HG02571 (cell line): ENCODE results near the gene GAP43.

Source experiments
- ATAC-seq: cut with Tn5 transposase; IDR thresholded peaks from one replicate; pipeline ENCODE4 v1.9.1; 2021; ENCODE audit warnings: mild to moderate bottlenecking, moderate library complexity; ENCODE audit not compliant: unreplicated experiment

The GAP43 gene, protein sequence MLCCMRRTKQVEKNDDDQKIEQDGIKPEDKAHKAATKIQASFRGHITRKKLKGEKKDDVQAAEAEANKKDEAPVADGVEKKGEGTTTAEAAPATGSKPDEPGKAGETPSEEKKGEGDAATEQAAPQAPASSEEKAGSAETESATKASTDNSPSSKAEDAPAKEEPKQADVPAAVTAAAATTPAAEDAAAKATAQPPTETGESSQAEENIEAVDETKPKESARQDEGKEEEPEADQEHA

DNA sequence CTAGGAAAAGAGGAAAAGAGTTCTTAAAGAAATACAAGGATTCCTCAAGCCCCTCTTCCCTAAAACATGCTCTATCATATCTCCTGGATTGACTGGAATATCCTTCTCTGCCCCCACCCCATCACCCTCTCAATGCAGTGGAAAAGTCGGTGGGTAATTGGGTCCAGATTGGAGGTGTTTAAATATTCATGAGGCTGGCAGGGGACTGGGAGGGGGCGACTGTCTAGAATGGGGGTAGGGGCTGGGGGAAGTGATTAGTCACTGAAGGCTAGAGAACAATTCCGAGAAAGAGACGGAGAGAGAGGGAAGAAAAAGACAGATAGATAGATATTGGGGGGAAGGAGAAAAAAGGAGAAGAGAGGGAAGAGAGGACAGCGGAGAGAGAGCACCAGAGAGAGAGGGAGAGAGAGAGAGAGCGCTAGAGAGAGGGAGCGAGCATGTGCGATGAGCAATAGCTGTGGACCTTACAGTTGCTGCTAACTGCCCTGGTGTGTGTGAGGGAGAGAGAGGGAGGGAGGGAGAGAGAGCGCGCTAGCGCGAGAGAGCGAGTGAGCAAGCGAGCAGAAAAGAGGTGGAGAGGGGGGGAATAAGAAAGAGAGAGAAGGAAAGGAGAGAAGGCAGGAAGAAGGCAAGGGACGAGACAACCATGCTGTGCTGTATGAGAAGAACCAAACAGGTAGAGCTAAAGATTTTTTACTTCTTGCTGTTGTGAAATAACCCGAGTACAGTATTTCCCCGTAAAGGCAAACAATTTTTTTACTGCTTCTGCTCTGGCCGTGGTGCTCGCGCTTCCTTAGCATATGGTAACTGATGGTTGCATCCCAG is at the start of gene GAP43:
Gene GAP43, plus strand, starts transcription at position 467 of the 825 bp plus-strand sequence. Its CDS starts 180 bp downstream, at position 647.
- ATAC-seq = no peak

DNA sequence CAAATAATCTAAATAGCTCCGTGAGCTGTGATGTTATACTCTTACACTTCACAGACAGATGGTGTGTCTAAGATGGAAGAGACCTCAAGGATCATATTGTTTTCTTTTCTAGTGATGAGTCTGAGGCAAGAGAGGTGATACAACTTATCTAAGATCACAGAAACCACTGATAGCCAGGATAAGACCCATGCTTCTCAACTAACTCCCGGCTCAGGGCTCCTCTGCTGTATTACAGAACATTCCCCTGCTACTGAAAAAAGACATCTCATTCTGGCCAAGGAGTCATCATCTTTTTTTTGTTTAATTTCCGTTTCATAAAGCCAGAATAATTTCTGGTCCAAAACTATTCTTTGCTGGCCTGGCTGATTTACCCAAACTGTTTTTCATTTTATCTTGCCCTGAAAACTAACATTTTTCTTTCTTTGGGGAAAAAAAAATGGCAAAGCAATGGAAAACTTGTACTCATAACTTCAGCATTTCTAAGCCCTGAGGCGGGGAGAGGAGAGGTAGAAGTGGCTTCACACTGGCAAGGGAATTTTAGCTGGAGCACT is 46.9 kb upstream of the GAP43 start:
- ATAC-seq = no peak

DNA sequence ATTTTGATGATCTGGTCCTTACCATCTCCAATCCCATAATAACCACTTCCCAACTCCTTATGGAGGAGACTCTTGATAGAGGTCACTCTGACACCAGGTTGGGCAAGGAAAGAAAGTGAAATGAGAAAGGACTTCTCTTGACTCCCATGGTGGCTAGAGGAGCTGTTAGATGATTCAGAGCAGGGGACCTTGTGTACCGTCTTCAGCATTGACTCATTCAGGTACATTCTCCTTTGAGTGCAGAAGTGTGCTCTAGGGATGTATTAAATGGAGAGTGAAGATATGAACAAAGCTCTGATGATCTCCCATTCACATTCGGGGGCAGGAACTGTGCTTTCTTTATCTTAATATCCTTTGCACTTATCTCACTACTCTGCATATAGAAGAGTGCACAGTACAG is 46.3 kb upstream of the GAP43 start:
- no peak for ATAC-seq

DNA sequence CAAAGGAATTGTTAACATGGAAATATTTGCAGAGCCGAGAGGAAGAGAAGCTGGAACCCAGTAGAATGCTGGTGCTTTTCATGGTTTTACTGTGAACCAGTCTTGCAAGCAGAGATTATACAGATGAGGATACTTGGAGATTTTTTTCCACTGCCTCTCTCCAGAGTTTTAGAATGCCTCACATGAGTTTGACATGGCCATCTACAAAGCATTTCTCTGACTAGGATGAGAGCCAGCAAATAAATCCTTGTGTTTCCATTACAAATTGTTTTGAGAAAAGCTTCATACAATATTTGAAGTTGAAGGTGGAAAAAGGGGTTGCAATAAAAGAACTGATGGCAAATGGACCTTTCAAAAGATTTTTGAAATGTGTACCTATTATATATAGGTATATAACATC is 45.0 kb upstream of the GAP43 start:
- no peak for ATAC-seq

DNA sequence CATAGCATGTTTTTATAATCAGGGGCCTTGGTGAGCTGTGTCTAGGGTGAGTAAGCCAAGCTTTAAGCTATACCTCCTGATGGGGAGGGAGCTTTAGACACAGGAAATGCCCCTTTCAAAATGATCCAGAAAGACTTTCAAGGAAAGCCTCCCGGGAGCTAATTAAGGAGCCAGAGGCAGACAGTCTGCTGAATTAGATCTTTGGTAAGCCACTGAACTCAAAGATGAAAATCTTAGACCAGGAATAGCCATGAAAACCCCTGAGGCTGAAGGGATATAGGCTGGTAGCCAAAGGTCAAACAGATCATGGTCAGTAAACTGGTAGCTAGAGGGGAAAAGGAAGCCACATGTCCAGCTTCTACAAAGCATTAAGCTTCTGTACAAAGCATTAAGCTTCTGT is 42.7 kb upstream of the GAP43 start:
- no peak for ATAC-seq

DNA sequence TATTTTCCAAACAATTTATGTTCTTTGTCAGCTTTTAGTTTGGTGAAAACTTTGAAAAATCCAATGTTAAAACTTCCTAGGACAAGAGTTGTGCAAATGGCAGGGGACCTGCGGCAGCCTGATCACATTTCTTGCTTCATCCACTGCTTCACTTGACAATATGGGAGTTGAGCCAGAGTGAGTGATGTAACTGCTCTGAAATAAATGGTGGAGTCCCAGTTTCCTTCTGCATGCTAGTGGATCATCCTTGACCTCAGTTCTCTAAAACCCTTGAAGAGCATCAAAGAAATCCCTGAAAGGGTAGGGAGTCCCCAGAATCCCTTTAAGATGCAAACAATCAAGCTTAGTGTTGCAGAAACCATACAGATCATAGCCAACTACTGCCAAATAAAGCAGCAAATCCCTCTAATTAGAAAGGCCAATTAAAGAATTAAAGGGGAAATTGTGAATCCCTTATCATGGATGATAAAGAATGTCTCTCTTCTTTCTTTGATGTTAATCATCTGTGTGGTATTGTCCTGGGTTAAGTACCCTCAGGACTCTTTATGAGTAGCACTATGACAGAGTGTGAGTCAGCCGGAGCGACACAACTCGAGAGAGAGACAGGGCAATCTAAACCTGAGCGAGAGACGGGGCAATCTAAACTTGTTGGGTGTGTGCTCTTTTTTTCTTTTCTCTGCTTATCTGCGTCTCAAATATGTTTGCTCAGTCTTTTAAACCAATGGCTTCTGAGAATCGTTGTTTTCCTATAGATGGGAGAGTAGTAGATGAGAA is 41.8 kb upstream of the GAP43 start:
- ATAC-seq = no peak

DNA sequence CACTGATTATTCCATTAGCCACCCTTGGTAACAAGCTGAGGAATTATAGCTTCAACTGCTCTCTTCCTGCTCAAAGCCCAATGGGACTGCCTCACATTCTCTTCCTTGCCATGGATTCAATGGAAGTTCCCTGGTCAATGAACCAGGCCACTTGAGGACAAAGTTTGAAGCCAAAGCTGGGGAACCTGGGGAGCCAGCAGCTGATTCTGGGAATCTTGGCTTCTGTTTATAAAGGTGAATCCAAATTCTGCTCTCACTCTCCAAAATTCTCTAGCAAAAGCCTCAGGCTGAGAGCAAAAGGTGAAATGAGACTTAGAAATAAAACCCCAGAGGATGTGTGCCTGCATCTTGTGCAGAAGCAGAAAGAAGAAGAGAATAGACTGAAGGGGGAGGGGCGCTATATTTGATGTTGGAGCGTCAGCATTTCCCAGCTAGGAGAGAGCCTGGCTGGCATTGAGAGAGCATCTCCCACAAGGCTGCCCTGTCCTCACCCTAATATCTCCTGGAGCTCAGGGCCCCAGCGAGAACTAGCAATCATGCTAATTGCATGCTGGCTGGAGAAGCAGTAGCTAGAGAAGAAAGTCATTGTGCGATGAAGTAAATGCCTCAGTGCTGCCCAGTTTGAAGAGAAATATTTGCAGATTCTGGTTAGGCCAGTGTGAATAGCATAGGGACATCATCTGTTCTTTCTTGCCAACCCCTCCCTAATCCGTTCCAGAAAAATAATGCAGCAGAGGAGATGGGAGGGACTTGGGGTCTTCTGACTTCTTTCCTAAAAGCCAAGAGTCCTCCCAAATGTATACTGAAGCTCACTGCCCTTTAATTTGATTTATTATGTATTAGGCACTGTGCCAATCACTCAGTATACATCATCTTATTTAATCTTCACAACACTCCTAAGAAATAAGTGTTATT is 34.9 kb upstream of the GAP43 start:
- no peak for ATAC-seq

DNA sequence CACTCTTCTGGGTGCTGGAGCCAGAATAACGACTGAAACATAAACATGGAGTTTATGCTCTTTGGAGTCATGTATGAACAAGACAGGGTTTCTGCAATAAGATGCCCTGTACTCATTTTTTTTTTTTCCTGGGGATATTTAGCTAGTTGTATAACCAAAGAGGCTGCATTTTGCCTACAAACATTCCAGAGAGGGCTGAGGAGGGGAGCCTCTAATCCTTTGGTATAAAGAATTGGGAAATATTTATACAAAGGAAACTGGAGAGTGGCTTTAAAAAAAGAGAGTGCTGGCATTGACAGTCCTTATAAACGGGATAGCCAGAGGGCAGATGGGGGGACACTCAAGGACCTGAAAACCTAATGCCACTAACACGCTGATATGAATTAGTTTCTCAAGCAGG is 32.4 kb upstream of the GAP43 start:
- ATAC-seq = no peak

DNA sequence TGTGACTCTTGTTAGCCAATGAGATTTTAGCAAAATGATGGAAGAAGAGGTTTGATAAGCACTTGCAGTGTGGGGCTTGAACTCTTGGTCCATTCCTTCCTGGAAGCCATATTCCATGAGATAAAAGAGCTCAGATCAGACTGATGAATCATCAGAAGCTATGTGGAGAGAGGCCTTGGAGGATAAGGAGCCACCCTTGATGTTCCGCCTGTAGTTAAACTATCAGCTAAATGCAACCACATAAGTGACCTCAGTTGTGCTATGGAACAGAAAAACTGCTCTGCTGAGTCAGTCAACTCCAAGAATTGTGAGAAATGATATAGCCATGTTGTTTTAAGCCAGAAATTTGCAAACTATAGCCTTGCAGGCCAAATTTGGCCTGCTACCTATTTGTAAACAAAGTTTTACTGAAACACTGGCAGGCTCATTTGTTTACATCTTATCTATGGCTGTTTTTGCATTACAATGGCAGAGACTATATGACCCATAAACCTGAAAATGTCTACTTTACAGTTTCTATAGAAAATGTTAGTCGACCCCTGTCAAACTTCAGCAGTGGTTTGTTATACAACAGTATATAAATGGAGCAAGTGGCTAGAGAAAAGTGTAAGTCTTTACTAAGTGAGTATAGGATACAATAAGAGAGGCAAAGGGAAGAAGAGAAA is 27.6 kb upstream of the GAP43 start:
- ATAC-seq = no peak

DNA sequence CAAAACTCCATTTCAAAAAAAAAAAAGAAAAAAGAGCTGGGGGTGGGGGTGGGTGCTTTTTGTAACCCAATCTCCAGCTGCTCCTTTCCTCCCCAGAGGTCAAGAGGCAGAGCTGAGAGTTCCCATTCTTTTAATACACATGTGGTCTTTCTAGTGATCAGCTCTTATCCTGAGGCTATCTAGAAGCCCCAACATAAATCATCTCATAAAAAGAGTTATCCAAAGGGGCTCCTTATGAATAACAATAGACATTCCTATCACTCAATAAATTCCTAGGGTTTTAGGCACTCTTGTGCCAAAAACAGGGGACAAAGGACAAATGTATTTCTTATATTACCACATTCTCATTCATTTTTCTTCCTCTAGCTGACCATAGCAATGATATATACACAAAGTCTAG is 25.1 kb upstream of the GAP43 start:
- no peak for ATAC-seq

DNA sequence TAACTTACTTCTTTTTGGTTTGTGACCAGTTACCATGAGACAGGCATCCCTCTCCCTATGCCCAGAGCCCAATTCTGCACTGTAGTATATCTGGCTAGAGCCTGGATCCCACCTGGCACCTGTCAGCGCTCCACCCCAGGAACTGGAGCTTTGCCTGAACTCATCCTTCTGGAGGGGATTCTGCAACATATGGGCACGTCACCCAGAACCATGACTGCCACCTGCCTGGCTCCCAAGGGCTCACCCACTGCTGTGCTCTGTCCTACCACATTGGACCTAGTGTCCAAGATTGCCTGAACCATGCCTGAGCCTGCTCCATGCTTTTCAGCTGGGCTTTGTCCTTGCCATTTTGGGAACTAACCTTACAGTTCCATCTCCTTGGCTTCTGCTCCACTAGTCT is 21.1 kb upstream of the GAP43 start:
- ATAC-seq = no peak

DNA sequence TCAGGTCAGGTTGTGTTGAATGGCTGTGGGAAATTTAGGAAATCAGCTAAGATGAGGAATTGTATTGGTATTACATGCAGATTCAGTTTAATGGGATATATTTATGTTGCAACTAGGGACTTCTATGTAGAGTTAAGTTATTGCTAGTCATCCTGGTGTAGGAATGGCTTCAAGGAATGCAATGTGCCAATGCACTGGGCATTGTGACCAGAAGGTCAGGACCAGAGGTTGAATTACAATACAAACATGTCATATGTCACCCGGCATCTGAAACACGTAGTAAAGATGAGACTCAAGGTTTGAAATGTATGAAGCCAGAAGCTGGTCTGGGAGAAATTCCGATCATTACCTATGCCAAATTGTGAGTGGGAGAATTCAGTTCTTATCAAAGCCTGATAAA is 11.7 kb upstream of the GAP43 start:
- ATAC-seq = no peak

DNA sequence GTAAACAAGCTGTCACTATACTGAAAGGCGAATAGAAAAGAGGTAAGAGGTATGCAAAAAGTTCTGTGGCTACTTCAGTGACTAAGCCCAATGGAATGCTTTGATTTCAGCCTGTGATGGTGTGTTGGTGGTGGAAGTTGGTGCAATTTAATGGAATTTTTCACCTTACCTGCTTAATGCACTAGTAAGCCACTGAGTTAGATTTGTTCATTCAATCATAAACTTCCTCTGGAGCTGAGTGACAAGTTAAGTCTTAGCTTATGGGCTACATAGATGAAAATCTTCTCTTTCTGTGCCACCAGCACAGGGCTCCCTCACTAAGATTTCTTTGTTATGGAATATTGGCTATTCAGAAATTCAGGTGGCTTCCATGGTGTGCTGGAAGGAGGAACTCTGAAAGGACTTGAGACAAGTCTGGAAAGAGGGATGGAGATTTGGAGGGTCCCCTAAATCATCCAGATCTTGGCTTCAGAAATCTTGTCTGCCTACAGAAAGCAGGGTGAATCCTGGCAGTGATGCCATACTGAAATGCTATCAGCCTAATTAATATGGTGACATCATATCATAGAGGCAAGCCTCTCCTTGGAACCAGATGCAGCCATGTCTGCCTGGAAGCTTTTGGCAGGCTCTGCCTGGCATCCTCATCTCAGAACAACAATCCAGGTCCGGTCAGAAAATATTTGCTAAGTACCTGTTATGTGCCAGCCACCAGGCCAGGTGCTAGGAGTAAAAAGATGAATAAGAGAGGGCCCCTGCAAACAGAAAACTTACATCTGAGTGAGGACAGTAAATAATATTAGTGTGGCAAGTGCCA is 8.1 kb upstream of the GAP43 start:
- ATAC-seq = no peak

DNA sequence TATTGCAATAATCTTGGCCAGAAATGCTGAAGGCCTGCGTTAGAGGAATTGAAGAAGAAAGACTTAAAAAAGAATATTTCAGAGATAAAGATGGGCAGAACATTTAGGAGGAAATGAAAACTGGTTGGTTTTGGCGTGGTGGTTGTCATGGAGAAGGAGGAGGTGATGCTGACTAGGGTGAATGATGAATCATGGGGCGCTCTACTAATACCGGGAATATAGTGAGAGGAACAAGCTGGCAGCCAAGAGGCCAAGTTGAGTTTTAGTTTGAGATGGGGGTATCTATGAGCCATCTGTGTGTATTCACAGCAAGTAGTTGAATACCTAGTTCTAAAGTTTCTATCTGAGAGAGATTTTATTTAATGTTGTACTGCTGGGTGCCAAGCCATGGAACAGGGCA is 6.8 kb upstream of the GAP43 start:
- ATAC-seq = no peak

DNA sequence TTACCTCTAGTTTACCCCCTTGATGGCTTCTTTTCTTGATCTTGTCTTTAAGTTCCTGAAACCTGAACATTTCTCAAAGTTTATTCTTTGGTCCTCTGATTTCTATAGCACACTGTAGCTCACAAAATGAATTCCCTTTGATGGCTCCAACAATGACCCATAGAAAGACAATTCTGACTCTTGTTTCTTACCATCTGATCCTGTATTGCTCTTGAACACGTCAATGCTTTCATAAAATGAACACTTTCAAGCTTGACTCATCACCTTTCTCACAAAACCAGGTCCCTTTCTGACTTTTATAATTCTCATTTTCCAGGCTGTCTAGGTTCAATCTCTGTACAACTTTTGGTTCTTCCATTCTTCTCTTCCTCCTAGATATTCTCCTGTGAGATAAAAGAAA is 5.7 kb upstream of the GAP43 start:
- ATAC-seq = no peak

DNA sequence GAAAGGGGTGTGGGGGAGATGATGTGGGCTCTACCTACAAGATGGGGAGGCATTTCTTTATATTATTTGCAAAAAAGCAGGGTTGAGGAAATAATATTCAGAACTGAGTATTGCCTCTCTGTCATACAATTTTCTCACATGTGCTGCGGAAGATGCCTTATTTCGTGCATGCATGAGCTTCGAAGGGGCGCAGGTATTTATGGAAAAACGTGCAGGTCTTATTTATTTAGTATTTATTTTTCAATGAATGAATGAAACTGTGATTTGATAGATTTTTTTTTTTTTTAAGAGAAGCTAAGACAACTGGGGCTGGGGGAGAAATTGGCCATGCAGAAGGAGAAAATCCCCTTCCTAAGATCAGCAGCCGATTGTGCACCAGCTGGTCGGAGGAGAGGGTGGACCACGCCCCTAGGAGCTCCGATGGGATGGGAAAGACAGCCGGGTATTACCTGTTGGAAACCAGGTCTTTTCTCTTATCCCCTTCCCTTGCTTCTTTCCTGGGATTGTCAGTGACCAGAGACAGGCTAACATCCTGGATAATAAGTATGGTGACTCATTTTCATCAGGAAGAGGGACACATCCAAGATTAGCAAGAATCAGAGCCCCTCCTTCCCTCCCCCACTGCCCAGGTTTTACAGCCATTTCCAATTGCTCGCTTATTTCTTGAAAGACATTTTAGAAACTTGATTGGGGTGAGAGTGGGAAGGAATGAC is 875 bp downstream of the GAP43 start:
- no peak for ATAC-seq

DNA sequence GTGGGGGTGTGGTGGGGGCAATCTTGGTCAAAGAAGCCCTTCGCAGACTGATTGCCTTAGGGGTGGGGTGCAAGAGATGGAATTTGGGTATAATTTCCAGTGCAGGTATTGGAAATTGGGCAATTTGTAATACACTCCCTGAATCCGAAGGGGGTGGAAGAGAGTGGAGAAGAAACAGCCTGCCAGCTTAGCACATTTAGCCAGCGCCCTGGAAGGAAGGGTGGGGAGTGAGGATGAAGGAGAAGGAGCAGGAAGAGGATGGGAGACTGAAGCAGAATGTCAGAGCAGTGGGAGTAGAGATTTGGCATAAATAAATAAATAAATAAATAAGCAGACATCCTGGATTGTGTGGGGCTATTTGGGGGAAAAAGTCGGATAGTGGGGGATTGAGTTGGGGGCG is 1.6 kb downstream of the GAP43 start:
- no peak for ATAC-seq

DNA sequence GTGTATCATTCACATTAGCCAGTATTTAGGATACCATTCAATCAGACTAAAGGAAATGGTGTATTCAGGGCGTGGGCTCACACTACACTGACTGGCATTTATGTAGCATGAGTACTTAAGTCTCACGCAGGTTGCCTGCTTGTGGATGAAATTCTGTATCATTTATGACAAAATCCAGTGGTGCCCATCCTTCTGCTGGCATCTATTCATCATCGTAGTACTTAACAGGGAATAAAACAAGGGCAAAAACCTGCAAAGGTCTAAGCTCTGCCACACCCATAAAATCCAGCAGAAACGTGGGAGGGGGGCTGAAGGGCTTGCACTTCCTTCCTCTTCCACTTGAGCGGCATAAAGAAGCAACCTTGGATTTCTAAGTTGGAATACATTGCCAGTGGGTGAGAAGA is 2.7 kb downstream of the GAP43 start:
- no peak for ATAC-seq
